Ectodermal cell (in vitro differentiated cells): Measurements from ENCODE around the gene LDLRAD1.
"Not testable (repeated sequence)": the region's sequence is repeated elsewhere in the genome, so short reads cannot be mapped to it uniquely, and the experiment has no call there.

Experiments used
- H3K27ac ChIP-seq: 2 replicates; pipeline ENCODE4 v1.7.0; 2013; ENCODE audit warnings: mild to moderate bottlenecking, low read depth, low read length; ENCODE audit not compliant: insufficient read depth, poor library complexity, severe bottlenecking
- H3K27me3 ChIP-seq: 2 replicates; pipeline ENCODE4 v1.7.0; 2013; ENCODE audit warnings: mild to moderate bottlenecking, low read length; ENCODE audit not compliant: insufficient read depth, control insufficient read depth, poor library complexity, severe bottlenecking
- H3K36me3 ChIP-seq: one replicate; pipeline ENCODE4 v1.7.0; 2013; ENCODE audit warnings: low read length; ENCODE audit not compliant: control insufficient read depth, insufficient read depth
- H3K4me1 ChIP-seq: one replicate; pipeline ENCODE4 v1.7.0; 2013; ENCODE audit warnings: low read length; ENCODE audit not compliant: control insufficient read depth, insufficient read depth
- H3K4me3 ChIP-seq: 2 replicates; pipeline ENCODE4 v1.7.0; 2013; ENCODE audit warnings: low read depth, low read length, control low read depth; ENCODE audit not compliant: insufficient read depth
- H3K9me3 ChIP-seq: 2 replicates; pipeline ENCODE4 v1.7.0; 2013; ENCODE audit warnings: mild to moderate bottlenecking, low read length, moderate library complexity; ENCODE audit not compliant: control insufficient read depth
- WGBS, 2 experiments: methylation state at CpG; one replicate each; pipeline ENCODE4 v1.1.7; 2013; ENCODE audit warnings: missing lambda C conversion rate in 2 of 2; 5-methylcytosine and 5-hydroxymethylcytosine counted together

LDLRAD1 gene

GRCh38 chr1:53971718-53972117, 46.3 kb downstream of the LDLRAD1 start:
- Histone ChIP-seq H3K9me3 (no peaks in the 10 kb centered on the region), H3K27ac (no peak overlapping the region), H3K4me3 (no peak overlapping the region), H3K27me3 (no peaks in the 10 kb centered on the region), H3K36me3 (peaks cover 21% of the 10 kb centered on the region), H3K4me1 (no peaks in the 10 kb centered on the region)
- WGBS, 2 experiments, result 95 to 99% methylated on average over 2 of the region's 2 CpGs

GRCh38 chr1:53969323-53969722, 48.7 kb downstream of the LDLRAD1 start:
- peaks cover 31% of the 10 kb centered on the region for H3K36me3 ChIP-seq
- WGBS, 2 experiments, result 81 to 95% methylated on average over 2 of the region's 2 CpGs
- not testable (repeated sequence) for H3K27me3 ChIP-seq, H3K27ac ChIP-seq, H3K4me1 ChIP-seq, H3K4me3 ChIP-seq, H3K9me3 ChIP-seq

- WGBS, 2 experiments, result 88 to 97% methylated on average over 2 of the region's 2 CpGs
Measured at GRCh38 chr1:53968125-53968513, 49.9 kb downstream of the LDLRAD1 start.

GRCh38 chr1:53967409-53968124, 50.4 kb downstream of the LDLRAD1 start:
- Histone ChIP-seq H3K4me1 (no peaks in the 10 kb centered on the region), H3K27me3 (no peaks in the 10 kb centered on the region), H3K4me3 (no peak overlapping the region), H3K27ac (no peak overlapping the region), H3K9me3 (no peaks in the 10 kb centered on the region), H3K36me3 (peaks cover 33% of the 10 kb centered on the region)
- 94 to 97% methylated on average over 7 of the region's 7 CpGs for WGBS, 2 experiments

More at GRCh38 chr1:53968125-53968513, 49.9 kb downstream of the LDLRAD1 start:
- no peaks in the 10 kb centered on the region for H3K27me3 ChIP-seq
- peaks cover 33% of the 10 kb centered on the region for H3K36me3 ChIP-seq
- H3K27ac ChIP-seq, result no peak overlapping the region
- H3K9me3 ChIP-seq, result no peaks in the 10 kb centered on the region
- H3K4me1 ChIP-seq, result no peaks in the 10 kb centered on the region
- H3K4me3 ChIP-seq, result no peak overlapping the region

- Histone ChIP-seq H3K4me3 (no peak overlapping the region), H3K36me3 (peaks cover 33% of the 10 kb centered on the region), H3K4me1 (no peaks in the 10 kb centered on the region), H3K9me3 (no peaks in the 10 kb centered on the region), H3K27ac (no peak overlapping the region), H3K27me3 (no peaks in the 10 kb centered on the region)
- WGBS, 2 experiments, result 93 to 95% methylated on average over 3 of the region's 3 CpGs
Measured at GRCh38 chr1:53966794-53967193, 51.2 kb downstream of the LDLRAD1 start.

- WGBS, 2 experiments, result 79 to 85% methylated on average over 5 of the region's 5 CpGs
- Histone ChIP-seq H3K4me1 (no peaks in the 10 kb centered on the region), H3K9me3 (no peaks in the 10 kb centered on the region), H3K4me3 (no peak overlapping the region), H3K36me3 (peaks cover 46% of the 10 kb centered on the region), H3K27me3 (no peaks in the 10 kb centered on the region), H3K27ac (no peak overlapping the region)
Measured at GRCh38 chr1:53964109-53964508, 53.9 kb downstream of the LDLRAD1 start.

GRCh38 chr1:53963460-53963859, 54.5 kb downstream of the LDLRAD1 start:
- WGBS, 2 experiments, result 93 to 94% methylated on average over 4 of the region's 4 CpGs
- H3K4me3 ChIP-seq, result no peak overlapping the region

GRCh38 chr1:53962395-53962794, 55.6 kb downstream of the LDLRAD1 start:
- Histone ChIP-seq H3K4me3 (no peak overlapping the region), H3K9me3 (no peaks in the 10 kb centered on the region), H3K27ac (no peak overlapping the region), H3K36me3 (peaks cover 33% of the 10 kb centered on the region), H3K27me3 (no peaks in the 10 kb centered on the region), H3K4me1 (no peaks in the 10 kb centered on the region)
- 93 to 97% methylated on average over 4 of the region's 4 CpGs for WGBS, 2 experiments

More at GRCh38 chr1:53963460-53963859, 54.5 kb downstream of the LDLRAD1 start:
- H3K4me1 ChIP-seq, result no peaks in the 10 kb centered on the region
- peaks cover 43% of the 10 kb centered on the region for H3K36me3 ChIP-seq
- no peak overlapping the region for H3K27ac ChIP-seq
- H3K9me3 ChIP-seq, result no peaks in the 10 kb centered on the region
- no peaks in the 10 kb centered on the region for H3K27me3 ChIP-seq

- peaks cover 28% of the 10 kb centered on the region for H3K36me3 ChIP-seq
Measured at GRCh38 chr1:53959664-53960250, 58.2 kb downstream of the LDLRAD1 start.

More at GRCh38 chr1:53959664-53960250, 58.2 kb downstream of the LDLRAD1 start:
- no peaks in the 10 kb centered on the region for H3K9me3 ChIP-seq
- H3K4me1 ChIP-seq, result no peaks in the 10 kb centered on the region
- H3K27me3 ChIP-seq, result no peaks in the 10 kb centered on the region
- H3K4me3 ChIP-seq, result no peak overlapping the region
- H3K27ac ChIP-seq, result no peak overlapping the region
